ENCODE data around the gene OR4D6.

DNA sequence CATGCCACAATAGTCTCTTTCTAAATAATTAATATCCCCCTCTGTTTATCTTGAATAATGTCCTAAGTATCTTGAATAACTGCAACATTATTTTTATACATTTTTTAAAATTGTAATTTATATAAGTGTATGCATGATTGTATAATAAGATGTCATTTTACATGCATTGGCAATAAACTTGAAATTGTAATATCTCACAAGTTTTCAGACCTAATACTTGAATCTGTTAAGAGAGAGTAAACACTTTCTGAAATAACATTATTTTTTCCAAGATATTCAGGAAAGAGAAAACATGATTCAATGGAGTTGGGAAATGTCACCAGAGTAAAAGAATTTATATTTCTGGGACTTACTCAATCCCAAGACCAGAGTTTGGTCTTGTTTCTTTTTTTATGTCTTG, 46.5 kb downstream of the OR4D6 start, which contains the start of gene OR4D11:
- TF ChIP-seq, protein P1, sequence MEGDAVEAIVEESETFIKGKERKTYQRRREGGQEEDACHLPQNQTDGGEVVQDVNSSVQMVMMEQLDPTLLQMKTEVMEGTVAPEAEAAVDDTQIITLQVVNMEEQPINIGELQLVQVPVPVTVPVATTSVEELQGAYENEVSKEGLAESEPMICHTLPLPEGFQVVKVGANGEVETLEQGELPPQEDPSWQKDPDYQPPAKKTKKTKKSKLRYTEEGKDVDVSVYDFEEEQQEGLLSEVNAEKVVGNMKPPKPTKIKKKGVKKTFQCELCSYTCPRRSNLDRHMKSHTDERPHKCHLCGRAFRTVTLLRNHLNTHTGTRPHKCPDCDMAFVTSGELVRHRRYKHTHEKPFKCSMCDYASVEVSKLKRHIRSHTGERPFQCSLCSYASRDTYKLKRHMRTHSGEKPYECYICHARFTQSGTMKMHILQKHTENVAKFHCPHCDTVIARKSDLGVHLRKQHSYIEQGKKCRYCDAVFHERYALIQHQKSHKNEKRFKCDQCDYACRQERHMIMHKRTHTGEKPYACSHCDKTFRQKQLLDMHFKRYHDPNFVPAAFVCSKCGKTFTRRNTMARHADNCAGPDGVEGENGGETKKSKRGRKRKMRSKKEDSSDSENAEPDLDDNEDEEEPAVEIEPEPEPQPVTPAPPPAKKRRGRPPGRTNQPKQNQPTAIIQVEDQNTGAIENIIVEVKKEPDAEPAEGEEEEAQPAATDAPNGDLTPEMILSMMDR (IDR thresholded peaks at IDR 0.05; ENCODE audit: poor library complexity, severe bottlenecking): no peak
- TF ChIP-seq EZH2 (IDR thresholded peaks at IDR 0.05; ENCODE audit: borderline replicate concordance, insufficient read depth, low read length, poor library complexity, severe bottlenecking): no peak
- no peak for TF ChIP-seq TAF1 (IDR thresholded peaks at IDR 0.05; ENCODE audit: low read depth)
- no peak for TF ChIP-seq RAD21 (conservative IDR thresholded peaks at IDR 0.05)
- TF ChIP-seq EP300 (conservative IDR thresholded peaks at IDR 0.05; ENCODE audit: poor library complexity, severe bottlenecking): no peak
- no peak for TF ChIP-seq POLR2AphosphoS5 (IDR thresholded peaks at IDR 0.05)
- no peak for TF ChIP-seq MXI1 (conservative IDR thresholded peaks at IDR 0.05; ENCODE audit: poor library complexity, severe bottlenecking)
- TF ChIP-seq, protein P2, sequence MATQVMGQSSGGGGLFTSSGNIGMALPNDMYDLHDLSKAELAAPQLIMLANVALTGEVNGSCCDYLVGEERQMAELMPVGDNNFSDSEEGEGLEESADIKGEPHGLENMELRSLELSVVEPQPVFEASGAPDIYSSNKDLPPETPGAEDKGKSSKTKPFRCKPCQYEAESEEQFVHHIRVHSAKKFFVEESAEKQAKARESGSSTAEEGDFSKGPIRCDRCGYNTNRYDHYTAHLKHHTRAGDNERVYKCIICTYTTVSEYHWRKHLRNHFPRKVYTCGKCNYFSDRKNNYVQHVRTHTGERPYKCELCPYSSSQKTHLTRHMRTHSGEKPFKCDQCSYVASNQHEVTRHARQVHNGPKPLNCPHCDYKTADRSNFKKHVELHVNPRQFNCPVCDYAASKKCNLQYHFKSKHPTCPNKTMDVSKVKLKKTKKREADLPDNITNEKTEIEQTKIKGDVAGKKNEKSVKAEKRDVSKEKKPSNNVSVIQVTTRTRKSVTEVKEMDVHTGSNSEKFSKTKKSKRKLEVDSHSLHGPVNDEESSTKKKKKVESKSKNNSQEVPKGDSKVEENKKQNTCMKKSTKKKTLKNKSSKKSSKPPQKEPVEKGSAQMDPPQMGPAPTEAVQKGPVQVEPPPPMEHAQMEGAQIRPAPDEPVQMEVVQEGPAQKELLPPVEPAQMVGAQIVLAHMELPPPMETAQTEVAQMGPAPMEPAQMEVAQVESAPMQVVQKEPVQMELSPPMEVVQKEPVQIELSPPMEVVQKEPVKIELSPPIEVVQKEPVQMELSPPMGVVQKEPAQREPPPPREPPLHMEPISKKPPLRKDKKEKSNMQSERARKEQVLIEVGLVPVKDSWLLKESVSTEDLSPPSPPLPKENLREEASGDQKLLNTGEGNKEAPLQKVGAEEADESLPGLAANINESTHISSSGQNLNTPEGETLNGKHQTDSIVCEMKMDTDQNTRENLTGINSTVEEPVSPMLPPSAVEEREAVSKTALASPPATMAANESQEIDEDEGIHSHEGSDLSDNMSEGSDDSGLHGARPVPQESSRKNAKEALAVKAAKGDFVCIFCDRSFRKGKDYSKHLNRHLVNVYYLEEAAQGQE (IDR thresholded peaks at IDR 0.05; ENCODE audit: borderline replicate concordance): no peak
- no peak for TF ChIP-seq SMC3 (conservative IDR thresholded peaks at IDR 0.05; ENCODE audit: poor library complexity)
